Natural killer cell (primary cell): Measurements from ENCODE around the gene CCDC78. TPM values are rescaled to one million over a fixed set of nuclear protein-coding genes. Genes with fewer than 3 reads are reported as not detected.

Source experiments
- ATAC-seq, 3 donors: fragments of 150-1000 bp in 2 of 3; fragments of 200-7000 bp in 1 of 3; cut with Tn5 transposase; 1 replicate in 1 of 3; 2 replicates in 2 of 3; pipeline ENCODE4 v1.10.0; 2021; ENCODE audit warnings: mild to moderate bottlenecking in 2 of 3, moderate library complexity in 2 of 3
- DNase-seq, 2 donors: peaks; one replicate each; pipeline versions ENCODE4 v3.0.0 to v3.0.0-alpha.2; 2013 to 2021; ENCODE audit warnings: mixed read lengths in 1 of 2
- H3K27ac ChIP-seq: one replicate; pipeline ENCODE4 v1.5.1; 2013; ENCODE audit warnings: mild to moderate bottlenecking, low read length
- H3K27me3 ChIP-seq: one replicate; pipeline ENCODE4 v1.6.1; 2013; ENCODE audit warnings: low read length; ENCODE audit not compliant: control insufficient read depth, insufficient read depth
- H3K36me3 ChIP-seq: one replicate; pipeline ENCODE4 v1.6.1; 2013; ENCODE audit warnings: low read length; ENCODE audit not compliant: control insufficient read depth, insufficient read depth
- H3K4me1 ChIP-seq: one replicate; pipeline ENCODE4 v1.6.1; 2013; ENCODE audit warnings: low read length; ENCODE audit not compliant: control insufficient read depth, insufficient read depth
- H3K4me3 ChIP-seq: one replicate; pipeline ENCODE4 v1.5.1; 2013; ENCODE audit warnings: low read length
- H3K9me3 ChIP-seq: one replicate; pipeline ENCODE4 v1.6.1; 2013; ENCODE audit warnings: low read length; ENCODE audit not compliant: control insufficient read depth, insufficient read depth
- H3K27ac Mint-ChIP-seq, 2 donors: one replicate each; pipeline ENCODE4 v1.8.0; 2022; ENCODE audit warnings: mild to moderate bottlenecking in 2 of 2, mixed read lengths in 2 of 2, moderate library complexity in 1 of 2
- H3K27me3 Mint-ChIP-seq, 2 donors: one replicate each; pipeline ENCODE4 v1.8.0; 2022; ENCODE audit warnings: low read depth in 2 of 2, mixed read lengths in 2 of 2
- H3K36me3 Mint-ChIP-seq: one replicate; pipeline ENCODE4 v1.8.0; 2022; ENCODE audit warnings: mixed read lengths
- H3K4me1 Mint-ChIP-seq, 2 donors: one replicate each; pipeline ENCODE4 v1.8.0; 2022; ENCODE audit warnings: mixed read lengths in 2 of 2
- H3K4me3 Mint-ChIP-seq: one replicate; pipeline ENCODE4 v1.8.0; 2022; ENCODE audit warnings: mild to moderate bottlenecking, moderate library complexity, mixed read lengths
- H3K9me3 Mint-ChIP-seq, 2 donors: one replicate each; pipeline ENCODE4 v1.8.0; 2022; ENCODE audit warnings: mixed read lengths in 2 of 2
- CTCF ChIP-seq: fragments of 200-600 bp; IDR thresholded peaks from one replicate; pipeline ENCODE4 v1.8.0; 2022; ENCODE audit warnings: antibody characterized with exemption
- WGBS: methylation state at CpG from one replicate; pipeline ENCODE4 v1.1.7; 2013; ENCODE audit warnings: missing lambda C conversion rate; ENCODE audit not compliant: insufficient coverage; 5-methylcytosine and 5-hydroxymethylcytosine counted together
- intact Hi-C: fragments of 100-400 bp; cut with micrococcal nuclease; formaldehyde crosslinking; loops from one replicate; pipeline ENCODE4 v1.14.2; 2022
- total RNA-seq, 4 donors: library from RNA; stranded (reverse); fragments of 120-200 nt in 1 of 4; gene quantifications; one replicate each; pipeline versions ENCODE4 v1.2.3 to v1.2.4, GENCODE V29; 2013 to 2022

The CCDC78 gene
- total RNA-seq, 3 donors from 2014 or later (not counting 1 experiment from before 2014, with no cell fraction given), result 6.2 to 10.0 (median 7.7) TPM

- DNase-seq (no peak), ATAC-seq (no peak)
- Histone ChIP-seq H3K27ac (no peak overlapping the region), H3K36me3 (peaks cover 24% of the 10 kb centered on the region), H3K27me3 (no peaks in the 10 kb centered on the region), H3K4me1 (peaks cover 16% of the 10 kb centered on the region), H3K9me3 (no peaks in the 10 kb centered on the region), H3K4me3 (no peak overlapping the region)
- Mint-ChIP-seq H3K27ac (peak overlapping the region in 1 of 2 donors; percentile 13), H3K9me3 (no peaks in the 10 kb centered on the region), H3K4me1 (no peaks in the 10 kb centered on the region), H3K36me3 (no peaks in the 10 kb centered on the region), H3K4me3 (no peak overlapping the region), H3K27me3 (no peaks in the 10 kb centered on the region)
- WGBS, result 98% methylated on average over 29 of the region's 29 CpGs
- TF ChIP-seq CTCF, result no peak
- intact Hi-C loops, result no loop called here
These were observed 10.8 kb upstream of the CCDC78 start for GRCh38 chr16:736936-737481.

- H3K9me3 Mint-ChIP-seq, result no peaks in the 10 kb centered on the region
- no peak overlapping the region for H3K4me3 Mint-ChIP-seq
- ATAC-seq (no peak), DNase-seq (no peak)
- H3K27ac Mint-ChIP-seq, result no peak overlapping the region
- H3K36me3 Mint-ChIP-seq, result no peaks in the 10 kb centered on the region
- no peaks in the 10 kb centered on the region for H3K27me3 ChIP-seq
- H3K4me1 ChIP-seq, result peaks cover 12% of the 10 kb centered on the region
- no peak for TF ChIP-seq CTCF
- no peaks in the 10 kb centered on the region for H3K27me3 Mint-ChIP-seq
- peaks cover 26% of the 10 kb centered on the region for H3K36me3 ChIP-seq
- no peaks in the 10 kb centered on the region for H3K4me1 Mint-ChIP-seq
- H3K27ac ChIP-seq, result no peak overlapping the region
- no peaks in the 10 kb centered on the region for H3K9me3 ChIP-seq
- 79% methylated on average over 13 of the region's 13 CpGs for WGBS
- intact Hi-C loops, result no loop called here
- no peak overlapping the region for H3K4me3 ChIP-seq
These were observed 9.8 kb upstream of the CCDC78 start for GRCh38 chr16:735982-736453.

GRCh38 chr16:734981-735881 is 9.0 kb upstream of the CCDC78 start:
- no peak for DNase-seq
- no peak overlapping the region for H3K4me3 Mint-ChIP-seq
- no peaks in the 10 kb centered on the region for H3K36me3 Mint-ChIP-seq
- Histone ChIP-seq H3K27ac (no peak overlapping the region), H3K27me3 (no peaks in the 10 kb centered on the region), H3K36me3 (peaks cover 26% of the 10 kb centered on the region), H3K9me3 (no peaks in the 10 kb centered on the region), H3K4me3 (no peak overlapping the region), H3K4me1 (peaks cover 10% of the 10 kb centered on the region)
- no peaks in the 10 kb centered on the region for H3K9me3 Mint-ChIP-seq
- intact Hi-C loops, result no loop called here
- H3K27ac Mint-ChIP-seq, result no peak overlapping the region
- H3K27me3 Mint-ChIP-seq, result no peaks in the 10 kb centered on the region
- ATAC-seq, result no peak
- no peak for TF ChIP-seq CTCF
- WGBS, result 95% methylated on average over 25 of the region's 25 CpGs
- no peaks in the 10 kb centered on the region for H3K4me1 Mint-ChIP-seq
